Globus pallidus (tissue), 1 donor: Measurements from ENCODE around the gene TIAM2.

ENCODE experiments used
- DNase-seq: peaks from one replicate; pipeline ENCODE4 v3.0.0-alpha.2; 2015; ENCODE audit warnings: low spot score

Gene TIAM2

DNA sequence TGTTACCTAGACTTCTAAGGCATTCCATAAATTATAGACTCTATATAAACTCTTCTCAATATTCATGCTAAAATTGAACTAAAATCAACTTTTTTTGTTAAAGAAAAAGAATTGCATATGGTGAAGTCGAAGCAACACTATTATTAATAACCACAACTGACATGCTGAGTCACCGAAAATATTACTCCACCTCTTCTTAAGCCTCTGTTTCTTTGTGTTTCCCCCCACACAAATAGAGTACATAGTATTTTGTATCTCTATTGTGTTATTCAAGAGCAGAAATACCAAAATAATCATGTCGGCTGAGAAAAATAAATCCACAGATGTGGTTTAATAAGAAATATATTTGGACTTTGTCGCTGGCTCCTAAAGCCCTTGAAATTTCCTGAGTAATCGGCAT, 295.4 kb downstream of the TIAM2 start:
- DNase-seq, result no peak

- no peak for DNase-seq
Measured at GRCh38 chr6:155291291-155291690, 296.2 kb downstream of the TIAM2 start.

GRCh38 chr6:155292711-155293110, 297.6 kb downstream of the TIAM2 start:
- DNase-seq, result no peak

GRCh38 chr6:155297669-155298068, 302.6 kb downstream of the TIAM2 start:
- DNase-seq, result no peak

DNA sequence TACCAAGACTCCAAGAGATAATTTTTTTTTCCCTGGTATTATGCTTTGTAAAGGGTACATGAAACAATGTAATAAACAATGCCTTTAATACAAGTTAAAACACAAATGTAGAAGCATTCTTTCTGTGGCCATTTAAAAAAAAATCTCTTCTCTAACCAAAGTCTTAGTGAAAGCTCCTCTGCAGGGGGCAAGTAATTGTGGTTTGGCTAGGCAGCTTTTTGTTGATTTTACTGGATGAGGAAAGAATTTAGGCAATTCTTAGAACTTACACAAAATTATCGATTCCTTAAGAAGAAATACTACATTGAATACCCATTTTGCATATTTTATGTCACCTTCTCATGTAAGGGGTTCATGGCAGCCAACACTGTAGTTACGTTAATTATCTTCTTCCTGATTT, 306.8 kb downstream of the TIAM2 start:
- no peak for DNase-seq

DNA sequence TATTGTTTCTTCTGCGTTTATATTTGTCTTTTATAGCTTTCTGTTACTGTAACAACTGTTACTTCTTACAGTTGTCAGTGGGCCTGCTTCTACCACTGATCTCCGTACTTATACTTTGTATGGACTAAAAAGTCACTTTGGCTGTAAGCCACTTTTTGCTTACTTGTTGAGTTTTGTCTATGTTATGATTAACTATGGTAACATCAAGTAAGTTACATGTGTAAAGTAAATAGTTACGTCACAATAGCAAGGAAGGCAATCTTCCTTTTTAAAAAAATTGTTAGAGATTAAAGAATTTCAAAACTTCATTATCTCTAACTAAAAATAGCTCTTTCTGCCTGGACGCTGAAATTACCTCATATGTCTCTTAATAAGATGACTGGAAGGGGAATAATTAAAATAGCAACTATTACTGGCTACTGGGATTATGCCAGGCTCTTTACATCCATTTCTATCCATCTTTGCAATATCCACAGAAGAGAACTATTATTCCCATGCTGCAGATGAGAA, 308.3 kb downstream of the TIAM2 start:
- DNase-seq, result no peak

- no peak for DNase-seq
Measured at GRCh38 chr6:155306958-155307357, 311.8 kb downstream of the TIAM2 start.
